CD4-positive, alpha-beta T cell treated with Interleukin-21 for 1 hour (primary cell): ENCODE measurements around the gene GRK5.
"Not testable (repeated sequence)": the region's sequence is repeated elsewhere in the genome, so short reads cannot be mapped to it uniquely, and the experiment has no call there.

Experiments
- DNase-seq: peaks from one replicate; pipeline ENCODE4 v3.0.0-alpha.2; 2020

The GRK5 gene

DNA sequence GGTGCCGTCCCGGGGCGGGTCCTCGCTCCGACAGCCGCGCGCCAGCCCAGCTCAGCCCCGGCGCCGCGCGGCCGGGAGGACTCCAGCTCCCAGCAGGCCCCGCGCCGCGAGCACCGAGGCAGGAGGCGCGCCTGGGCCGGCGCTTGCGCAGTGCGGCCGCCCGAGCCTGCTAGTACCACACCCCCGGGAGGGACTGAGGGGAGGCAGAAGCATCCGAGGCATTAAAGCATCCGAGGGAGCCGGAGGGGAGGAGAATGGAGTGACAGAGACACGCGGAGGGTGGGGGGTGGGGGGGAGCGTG is at the start of gene GRK5:
TSS of gene GRK5 (plus strand) at position 206 of the 301 bp plus-strand sequence. CDS start 347 bp downstream, outside the sequence.
- peak; percentile 98 for DNase-seq

DNA sequence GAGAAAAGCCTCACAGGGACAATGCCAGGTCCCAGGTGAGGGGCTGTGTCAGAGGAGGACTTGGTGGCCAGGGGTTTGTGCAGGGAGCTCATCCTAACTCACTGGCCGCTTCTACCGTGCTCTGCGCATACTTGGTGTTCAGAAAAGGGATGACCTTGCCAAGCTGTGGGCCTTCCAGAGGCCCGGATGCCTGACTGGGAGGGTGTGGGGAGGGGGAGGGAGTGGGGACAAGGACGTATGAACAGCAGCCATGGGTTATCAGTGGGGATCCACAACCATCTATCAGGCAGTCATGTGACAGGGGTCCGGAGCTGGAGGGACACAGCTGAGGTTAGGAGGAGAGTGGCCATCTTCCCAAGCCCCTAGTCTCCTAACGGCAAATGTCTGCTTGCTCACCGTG is 48.0 kb upstream of the GRK5 start:
- no peak for DNase-seq

DNA sequence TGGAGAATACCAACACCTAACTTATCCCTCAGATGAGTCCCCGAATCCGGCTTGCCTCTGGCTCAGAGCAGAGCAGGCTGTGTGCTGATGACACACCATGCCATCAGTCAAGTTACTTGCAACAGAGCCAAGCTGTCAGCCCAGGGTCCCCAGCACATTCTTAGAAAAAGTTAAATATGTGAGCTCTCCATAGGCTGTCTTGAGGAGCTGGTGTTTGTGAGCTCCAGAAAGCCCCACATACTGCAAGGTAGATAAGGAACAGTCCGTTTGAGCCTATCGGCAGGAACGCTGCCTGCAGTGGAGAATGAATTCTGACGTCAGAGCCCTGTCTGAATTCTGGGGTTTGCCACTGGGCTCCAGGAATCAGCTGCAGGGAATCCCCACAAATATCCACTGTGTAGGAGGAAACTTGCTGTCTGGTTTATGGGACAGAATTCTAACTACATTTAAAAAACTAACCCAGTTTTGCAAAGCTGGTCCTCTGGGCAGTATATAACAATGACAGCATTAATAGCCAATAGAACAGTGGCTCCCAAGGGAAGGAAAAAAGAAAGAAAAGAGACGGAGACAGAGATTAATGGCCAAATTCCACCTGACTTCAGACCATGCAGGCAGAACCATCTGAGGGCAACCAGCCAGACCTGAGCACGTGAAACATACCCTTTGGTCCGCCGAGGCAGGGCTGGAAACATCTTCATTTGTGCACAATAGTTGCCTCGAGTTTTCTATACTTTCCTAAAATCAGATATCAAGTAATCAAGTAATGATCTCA is 45.5 kb upstream of the GRK5 start:
- no peak for DNase-seq

DNA sequence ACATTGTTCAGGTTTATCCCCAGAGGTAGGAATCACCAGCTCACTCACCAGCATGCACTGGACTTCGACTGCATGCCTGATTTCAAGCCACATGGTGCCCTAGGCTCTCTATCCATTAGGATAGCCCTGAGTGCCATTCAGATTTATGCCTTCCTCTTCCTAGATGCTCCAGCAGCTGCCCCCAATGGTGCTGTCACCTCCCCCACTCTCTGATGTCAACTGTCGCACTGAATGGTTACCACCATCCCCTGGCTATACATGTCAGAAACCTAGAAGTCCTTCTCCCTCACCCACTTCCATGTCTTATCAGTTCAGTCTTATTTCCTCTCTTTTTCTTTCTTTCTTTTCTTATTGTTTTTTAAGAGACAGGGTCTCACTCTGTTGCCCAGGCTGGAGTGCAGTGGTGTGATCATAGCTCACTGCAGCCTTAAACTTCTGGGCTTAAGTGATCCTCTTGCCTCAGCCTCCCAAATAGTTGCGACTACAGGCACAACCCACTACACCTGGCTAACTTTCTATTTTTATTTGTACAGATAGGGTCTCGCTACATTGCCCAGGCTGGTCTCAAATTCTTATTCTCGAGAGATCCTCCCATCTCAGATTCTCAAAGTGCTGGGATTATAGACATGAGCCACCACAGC is 44.8 kb upstream of the GRK5 start:
- DNase-seq: no peak

DNA sequence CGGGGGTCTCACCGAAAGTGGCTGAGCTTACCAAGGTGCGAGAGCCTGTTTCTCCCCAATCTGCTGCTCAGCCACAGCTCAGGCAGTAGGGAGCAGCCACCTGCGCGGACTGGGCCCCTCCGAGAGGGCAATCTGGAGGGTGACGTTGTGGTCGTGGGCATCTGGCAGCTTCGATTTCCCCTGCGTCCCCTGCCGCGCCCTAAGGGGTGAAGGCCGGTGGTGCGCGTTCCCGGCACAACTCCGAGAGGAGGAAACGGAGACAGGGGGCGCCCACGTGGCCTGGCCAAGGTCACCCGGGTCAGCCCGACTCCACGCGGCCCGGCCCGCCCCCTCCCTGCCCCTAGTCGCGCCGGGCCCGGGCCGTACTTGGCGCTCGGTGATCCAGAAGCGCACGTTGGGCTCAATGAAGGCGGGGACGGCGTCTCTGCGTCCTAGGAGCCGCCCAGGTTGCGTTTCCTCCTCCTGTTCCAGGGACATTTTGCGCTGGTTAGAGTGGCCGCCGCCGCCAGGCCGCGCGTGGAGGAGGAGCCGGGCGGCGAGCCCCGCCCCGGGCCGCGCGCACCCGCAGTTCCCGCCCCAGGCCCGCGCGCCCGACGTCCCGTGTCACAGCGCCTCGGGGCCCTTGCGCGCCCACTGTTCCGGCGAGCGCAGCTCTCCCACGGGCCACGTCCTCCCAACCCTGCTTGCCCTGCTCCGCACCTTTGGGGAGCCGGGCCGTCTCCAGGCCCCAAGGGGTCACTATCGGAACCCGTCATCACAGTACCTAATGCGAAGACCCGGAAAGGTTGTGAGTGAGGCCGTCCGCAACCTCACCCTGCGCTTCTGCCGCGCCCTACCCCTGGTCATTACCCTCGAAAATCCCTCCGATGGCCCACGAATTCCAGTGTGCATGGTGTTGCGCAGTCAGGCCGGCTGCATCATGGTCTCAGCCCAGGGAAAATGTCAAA is 41.9 kb upstream of the GRK5 start, which contains the start of gene SFXN4:
TSS of gene SFXN4 (minus strand) at position 544 of the 947 bp plus-strand sequence. CDS start at position 477, 67 bp downstream.
- peak; percentile 81 for DNase-seq

DNA sequence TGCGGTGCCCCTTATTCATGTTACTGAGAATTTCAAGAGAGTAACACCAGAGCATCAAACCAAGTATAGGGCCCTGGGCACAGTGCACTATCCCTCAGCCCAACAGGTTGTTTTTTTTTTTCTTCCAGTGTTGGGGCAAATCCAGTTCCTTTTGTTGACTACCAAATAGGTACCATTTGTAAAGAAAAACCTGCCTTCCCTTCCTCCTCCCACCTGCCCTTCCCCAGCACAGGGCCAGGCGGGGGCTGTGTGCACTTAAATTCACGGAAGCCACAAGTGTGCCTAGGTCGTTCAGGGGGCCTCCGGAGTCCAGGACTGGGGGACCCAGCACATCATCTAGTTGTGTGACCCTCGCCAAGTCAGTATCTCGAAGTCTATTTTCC is 41.3 kb upstream of the GRK5 start:
- no peak for DNase-seq

DNA sequence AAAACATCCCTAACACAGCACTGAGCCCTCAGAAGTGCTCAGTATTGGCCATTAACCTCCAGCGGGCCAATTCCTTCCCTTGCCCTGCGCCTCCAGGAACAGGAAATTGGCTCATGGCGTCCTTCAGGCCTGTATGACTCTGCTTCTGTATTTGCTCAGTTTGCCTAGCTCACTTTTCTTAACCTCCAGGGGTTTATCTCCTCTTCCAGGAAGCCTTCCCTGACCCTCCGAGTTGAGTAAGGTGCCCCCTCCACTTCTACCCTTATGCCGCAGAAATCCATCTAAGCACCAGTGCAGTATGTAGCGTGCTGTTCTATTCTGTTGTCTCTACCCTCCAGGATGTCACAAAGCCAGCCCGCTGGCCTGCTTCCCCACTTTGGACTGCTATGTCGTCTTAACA is 40.8 kb upstream of the GRK5 start:
- no peak for DNase-seq

DNA sequence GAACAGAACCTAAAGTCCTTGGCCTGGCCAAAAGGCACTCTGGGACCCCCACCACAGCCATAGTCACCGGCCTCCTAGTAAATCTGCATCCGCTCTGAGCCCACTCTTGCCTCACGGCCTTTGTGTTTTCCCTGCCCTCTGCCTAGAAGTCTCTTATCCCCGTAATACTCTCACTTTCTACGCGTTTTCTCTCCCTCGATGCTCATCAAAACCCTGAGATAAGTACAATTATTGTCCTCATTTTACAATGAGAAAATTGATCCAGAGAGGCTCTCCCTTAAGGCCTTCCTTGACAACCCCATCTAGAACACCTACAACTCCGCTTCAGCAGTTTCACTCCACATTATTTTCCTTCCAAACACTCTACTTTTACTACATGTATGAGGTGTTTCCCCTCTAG is 40.3 kb upstream of the GRK5 start:
- DNase-seq: no peak

DNA sequence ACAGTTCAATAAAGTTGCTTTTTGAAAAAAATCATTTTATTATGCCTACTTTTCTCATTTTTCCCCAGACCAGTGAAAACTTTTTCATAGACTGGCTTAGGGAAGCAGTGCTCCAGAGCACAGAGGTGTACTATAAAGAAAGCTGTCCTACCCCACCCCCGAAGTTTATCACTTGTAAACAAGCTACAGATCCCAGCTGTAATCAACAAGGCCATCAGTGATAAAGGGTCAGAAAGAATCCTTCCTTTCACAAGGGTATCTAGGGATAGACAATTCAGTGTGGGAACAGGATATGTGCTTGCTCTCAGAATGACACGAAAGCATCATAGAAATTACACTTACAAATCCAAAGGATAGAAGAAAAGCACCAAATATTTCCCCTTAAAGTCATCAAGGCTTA is 33.3 kb upstream of the GRK5 start:
- no peak for DNase-seq

DNA sequence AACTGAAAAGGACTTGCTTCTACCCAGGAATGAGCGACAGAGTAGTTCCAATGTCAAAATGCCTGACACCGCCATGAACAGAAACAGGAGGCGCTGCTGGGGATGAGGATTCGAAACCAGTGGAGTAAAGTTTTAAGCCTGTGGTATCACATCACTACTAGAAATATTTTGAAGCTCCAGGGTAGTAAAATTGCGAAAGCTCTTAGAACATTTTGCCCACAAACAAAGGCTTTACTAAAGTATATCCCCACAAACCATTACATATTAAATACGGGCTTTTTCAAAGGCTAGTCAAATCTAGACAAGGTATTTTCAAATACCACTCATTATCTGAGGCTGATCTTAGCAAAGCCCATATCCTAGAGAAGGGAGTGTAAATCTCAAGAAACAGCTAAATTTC is 31.2 kb upstream of the GRK5 start:
- no peak for DNase-seq

DNA sequence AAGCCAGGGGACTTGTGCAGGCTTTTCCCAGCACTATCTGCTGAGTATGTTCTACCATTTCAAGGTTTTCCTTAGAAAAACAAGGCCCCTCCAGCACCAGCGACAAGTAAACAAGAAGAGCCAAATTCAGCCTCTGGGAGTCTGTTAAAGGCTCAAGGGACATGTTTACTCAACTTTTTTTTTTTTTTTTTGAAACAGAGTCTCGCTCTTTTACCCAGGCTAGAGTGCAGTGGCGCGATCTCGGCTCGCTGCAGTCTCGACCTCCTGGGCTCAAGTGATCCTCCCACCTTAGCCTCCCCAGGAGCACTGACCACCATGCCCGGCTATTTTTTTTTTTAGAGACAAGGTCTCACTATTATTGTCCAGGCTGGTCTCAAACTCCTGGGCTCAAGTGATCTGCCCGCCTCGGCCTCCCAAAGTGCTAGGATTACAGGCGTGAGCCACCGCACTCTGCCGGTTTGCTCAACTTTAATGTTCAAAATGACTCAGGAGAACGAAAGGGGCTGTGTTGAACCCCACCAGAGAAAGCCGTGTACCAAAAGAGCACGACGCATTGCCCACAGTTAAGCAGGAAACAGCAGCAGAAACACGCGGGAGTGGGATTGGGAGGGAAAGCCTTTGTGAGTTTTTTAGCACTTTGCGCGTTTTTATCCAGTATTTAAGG is 29.5 kb upstream of the GRK5 start:
- no peak for DNase-seq

DNA sequence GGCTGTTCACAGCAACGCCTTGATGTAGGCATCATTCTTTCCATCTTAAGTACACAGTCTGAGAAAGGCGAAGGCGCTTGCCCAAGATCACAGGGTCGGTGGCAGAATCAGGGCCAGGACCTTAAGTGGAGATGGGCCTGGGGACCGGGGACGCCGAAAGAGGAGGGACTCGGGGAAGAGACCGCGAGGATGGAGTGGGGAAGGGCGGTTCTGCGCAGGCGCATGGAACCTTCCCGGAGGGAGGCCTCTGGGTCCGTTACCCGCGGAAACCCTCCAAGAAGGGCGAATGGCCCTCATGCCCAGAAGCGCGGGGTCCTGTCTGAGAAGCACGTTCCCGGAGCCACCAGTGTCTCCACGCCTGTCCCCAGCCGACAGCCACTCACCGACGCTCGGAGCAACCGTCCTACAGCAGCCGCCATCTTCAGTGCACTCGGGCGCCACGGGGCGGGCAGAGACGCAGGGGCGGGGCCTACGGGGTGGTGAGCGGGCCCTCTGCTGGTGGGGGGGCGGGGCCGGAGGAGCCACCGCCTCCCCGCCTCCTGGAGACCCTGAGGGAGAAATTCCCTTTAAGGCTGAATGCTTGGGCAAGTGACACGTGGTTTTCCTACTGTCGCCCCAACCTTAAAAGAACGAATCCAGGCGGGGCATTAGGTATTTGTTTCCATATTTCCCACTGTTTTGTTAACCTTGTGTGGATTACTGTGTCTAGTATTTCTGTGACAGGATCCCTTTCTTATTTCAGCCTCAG is 28.8 kb upstream of the GRK5 start, which contains the start of gene PRDX3:
TSS of gene PRDX3 (minus strand) at position 441 of the 748 bp plus-strand sequence. CDS start at position 419, 22 bp downstream.
- DNase-seq: peak; percentile 91

DNA sequence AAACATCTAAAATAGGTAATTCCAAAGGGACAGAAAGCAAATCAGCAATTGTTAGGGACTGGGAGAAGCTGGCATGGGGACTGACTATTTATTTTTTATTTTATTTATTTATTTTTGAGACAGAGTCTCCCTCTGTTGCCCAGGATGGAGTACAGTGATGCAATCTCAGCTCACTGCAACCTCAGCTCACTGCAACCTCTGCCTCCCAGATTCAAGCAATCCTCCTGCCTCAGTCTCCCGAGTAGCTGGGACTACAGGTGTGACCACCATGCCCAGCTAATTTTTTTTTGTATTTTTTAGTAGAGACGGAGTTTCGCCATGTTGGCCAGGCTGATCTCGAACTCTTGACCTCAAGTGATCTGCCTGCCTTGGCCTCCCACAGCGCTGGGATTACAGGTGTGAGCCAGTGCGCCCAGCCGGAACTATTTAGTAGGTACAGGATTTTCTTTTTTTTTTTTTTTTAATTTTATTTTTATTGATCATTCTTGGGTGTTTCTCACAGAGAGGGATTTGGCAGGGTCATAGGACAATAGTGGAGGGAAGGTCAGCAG is 26.4 kb upstream of the GRK5 start:
- DNase-seq: not testable (repeated sequence)

DNA sequence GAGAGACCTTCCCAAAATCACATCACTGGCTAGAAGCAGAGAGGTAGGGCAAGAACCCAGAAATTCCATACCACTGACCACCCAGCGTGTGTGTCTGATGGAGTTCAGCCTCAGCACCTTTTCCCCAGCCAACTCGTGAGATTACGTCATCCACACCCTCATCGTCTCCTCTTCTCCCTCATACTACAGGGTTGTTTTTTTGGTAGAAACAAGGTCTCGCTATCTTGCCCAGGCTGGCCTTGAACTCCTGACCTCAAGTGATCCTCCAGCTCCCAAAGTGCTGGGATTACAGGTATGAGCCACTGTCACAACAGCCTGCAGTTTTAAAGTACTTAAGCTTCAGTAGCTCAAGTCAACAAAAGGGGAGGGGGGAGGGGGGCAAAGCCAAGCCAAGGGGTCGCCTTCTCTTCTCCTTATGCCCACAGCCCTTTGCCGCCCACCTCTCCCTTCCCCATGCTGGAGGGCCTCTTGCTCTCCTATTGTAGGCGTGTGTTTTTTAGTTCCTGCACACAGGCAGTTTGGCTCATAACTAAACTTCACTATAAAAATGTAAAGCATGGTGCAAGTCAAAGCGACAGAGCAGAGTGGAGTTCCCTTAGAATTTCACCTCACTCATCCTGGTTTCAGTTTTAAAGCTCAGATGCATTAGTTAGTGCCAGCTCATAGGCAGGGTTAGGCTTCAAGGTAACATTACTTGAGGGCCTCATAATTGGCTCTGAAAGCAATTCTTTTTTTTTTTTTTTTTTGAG is 23.5 kb upstream of the GRK5 start:
- no peak for DNase-seq

DNA sequence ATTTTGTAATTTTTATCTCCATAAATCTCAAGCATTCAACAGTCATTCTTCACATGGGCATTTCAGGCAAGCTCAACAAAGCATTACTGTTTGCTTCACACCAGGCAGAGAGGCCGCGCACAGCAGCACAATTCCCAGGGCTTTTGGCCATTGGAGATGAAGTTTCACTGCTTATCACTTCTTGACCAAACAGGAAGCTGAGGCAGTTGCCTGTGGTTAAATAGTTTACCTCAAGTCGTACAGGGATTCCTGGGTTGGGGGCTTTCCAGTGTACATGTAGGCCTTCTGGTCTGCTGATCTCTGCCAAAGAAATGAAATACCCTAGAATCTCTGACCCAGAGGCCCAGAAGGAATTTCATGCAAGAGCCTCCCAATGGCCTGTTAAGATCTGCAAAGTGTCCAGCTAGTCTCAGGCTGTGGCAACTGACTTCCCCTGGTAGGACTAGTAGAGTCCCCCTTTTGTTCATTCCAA is 17.5 kb upstream of the GRK5 start:
- DNase-seq: no peak

DNA sequence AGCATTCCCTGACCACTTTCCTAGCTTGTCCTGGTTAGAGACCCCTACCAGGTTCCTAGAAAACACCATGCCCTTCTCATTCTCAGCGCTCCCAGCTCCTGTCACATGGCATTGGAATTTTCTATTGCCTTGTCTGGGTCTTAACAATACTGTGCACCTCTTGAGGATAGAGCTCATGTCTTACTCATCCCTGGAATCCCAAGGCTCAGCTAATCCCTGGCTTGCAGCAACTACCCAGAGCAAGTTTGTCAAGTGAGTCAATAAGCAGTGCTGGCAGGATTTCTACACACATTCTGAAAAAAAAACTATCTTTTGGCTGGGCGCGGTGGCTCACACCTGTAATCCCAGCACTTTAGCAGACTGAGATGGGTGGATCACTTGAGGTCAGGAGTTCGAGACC is 17.0 kb upstream of the GRK5 start:
- DNase-seq: no peak

DNA sequence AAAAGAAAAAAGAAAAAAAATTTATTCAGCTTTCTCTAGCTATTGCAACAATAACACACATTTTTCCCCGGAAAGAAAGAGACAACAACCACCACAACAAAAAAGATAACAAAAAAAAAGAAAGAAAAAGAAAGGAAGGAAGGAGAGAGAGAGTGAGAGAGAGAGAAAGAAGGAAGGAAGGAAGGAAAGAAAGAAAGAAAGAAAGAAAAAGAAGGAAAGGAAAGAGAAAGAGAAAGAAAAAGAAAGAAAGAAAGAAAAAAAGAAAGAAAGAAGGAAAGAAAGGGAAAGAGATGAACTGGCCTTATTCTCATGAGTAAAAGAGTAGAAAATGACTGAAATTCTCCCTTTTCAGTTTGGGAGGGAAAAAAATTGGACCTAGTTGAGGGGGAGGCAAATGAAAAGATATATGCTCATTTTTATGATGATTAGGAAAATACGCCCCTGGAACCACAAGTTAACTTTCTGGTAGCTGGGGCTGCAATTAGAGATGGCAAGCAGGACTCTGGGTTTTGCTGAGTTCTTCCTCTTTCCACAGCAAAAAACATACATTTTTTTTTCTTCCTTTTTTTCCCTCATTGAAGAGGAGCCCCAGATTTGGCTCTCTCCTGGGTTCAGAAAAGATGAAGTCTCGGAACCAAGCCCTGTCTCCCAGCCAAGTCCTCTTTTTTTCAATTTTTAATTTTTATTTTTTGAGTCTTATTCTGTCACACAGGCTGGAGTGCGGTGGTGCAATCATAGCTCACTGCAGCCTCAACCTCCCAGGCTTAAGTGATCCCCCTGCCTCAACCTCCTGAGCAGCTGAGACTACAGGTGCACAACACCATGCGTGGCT is 16.2 kb upstream of the GRK5 start:
- DNase-seq: no peak

DNA sequence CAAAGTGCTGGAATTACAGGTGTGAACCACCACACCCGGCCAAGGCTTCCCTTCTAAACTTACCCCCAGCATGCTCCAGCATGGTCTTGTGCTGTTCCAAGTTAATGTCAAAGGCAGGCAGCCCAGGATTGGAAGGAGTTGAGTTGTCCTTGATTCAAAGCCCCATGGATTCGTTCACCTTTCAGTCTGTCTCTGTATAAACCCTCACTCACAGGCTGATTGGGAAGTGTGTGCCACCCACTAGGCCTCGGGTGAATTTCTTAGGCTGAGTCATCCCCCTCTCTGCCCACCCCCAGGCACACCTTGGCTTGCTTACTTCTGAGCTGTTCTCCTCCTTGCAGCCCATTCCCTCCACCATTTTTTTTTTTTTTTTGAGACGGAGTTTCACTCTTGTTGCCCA is 15.5 kb upstream of the GRK5 start:
- DNase-seq: no peak

DNA sequence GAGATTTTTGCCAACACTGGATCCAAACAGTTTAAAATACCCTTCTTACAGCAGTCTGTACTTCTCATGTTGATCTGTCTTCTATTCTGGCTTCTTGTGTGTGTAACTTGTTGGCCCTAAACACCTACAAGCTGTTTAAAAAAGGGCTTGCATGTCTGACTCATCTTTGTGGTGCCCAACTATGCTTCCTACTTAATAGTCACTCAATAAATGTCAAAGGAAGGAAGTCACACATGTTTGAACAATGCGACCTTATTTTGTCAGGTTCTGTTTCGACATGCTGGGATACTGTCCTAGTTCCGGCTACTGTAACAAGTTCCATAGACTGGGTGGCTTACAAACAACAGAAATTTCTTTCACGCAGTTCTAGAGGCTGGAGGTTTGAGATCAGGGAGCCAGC is 9.4 kb upstream of the GRK5 start:
- no peak for DNase-seq

DNA sequence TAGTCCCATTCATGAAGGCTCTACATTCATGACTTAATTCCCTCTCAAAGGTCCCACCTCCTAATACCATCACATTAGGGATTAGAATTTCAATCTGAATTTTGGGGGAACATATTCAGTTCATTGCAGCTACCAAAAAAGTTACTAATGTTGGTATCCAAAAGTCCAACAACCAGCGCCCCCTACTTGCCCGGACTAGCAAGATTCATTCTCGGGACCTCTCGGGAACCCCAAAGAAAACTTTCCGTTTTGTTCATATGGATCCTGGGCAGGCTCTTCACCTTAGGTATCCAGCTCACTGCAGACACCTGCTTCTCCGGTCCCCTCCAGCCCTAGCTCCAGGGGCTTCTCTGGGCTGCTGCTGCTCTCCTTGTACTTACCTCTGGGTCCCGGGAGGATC is 8.9 kb upstream of the GRK5 start:
- peak; percentile 47 for DNase-seq
